GM21825 (cell line): ENCODE data around the gene ESPN.
"Not testable (repeated sequence)": the region's sequence is repeated elsewhere in the genome, so short reads cannot be mapped to it uniquely, and the experiment has no call there.

Experiments used
- ATAC-seq: cut with Tn5 transposase; IDR thresholded peaks from one replicate; pipeline ENCODE4 v1.9.1; 2021; ENCODE audit warnings: mild to moderate bottlenecking, moderate library complexity; ENCODE audit not compliant: unreplicated experiment

Gene ESPN

DNA sequence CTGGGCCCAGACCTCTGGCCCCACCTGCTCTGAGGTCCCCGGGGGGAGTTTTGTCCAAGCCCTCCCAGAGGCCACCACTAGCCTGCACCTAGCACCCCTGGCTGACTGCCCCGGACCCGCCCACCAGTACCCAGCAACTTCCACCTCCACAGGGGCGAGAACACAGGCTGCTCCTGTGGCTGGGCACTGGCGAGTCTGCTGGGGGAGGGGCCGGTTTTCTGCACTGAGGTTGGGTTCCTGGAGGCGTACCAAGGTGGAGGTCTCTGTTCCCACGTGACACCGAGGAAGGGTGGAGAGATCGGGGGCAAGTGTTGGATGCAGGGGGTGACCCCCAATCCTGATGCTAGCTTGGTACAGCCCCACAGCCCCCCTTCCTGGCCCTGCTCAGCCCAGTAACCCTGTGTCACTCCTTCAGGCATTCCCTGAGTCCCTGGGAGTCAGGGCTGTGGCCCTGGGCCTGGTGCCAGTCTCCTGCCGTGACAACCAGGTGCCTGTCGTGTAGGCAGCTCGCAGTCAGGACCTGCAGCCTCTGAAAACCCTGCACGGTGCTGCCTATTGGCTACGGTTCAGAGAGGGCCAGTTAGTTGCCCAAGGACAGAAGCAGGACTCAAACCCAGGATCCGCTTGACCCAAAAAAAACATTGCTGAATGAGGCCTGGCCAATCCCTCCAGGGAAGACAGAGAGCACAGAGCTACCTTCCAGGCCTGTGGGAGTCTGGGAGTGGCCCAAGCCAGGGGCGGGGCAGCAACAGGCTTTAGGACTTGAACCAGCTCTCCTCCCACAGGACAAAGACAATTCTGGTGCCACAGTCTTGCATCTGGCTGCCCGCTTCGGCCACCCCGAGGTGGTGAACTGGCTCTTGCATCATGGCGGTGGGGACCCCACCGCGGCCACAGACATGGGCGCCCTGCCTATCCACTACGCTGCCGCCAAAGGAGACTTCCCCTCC, 3.1 kb downstream of the ESPN start:
- ATAC-seq: no peak

DNA sequence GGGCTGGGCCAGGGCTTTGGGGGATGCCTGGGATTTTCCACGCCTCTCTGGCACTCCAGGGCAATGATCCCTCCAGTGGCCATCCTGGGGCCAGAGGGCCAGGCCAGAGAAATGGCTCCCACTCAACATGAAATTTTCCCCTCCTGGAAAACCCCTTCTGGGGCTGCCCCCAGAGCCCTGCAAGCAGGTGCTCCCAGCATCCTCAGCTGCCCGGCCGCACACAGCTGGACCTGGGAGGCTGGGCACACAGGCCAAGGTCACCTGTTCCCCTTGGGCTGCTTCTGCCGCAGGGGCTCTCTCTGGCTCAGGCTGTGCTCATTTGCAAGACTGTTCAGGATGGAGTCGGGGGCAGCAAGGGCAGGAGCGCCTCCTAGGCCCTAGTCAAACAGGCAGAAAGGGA, 3.9 kb downstream of the ESPN start:
- not testable (repeated sequence) for ATAC-seq

DNA sequence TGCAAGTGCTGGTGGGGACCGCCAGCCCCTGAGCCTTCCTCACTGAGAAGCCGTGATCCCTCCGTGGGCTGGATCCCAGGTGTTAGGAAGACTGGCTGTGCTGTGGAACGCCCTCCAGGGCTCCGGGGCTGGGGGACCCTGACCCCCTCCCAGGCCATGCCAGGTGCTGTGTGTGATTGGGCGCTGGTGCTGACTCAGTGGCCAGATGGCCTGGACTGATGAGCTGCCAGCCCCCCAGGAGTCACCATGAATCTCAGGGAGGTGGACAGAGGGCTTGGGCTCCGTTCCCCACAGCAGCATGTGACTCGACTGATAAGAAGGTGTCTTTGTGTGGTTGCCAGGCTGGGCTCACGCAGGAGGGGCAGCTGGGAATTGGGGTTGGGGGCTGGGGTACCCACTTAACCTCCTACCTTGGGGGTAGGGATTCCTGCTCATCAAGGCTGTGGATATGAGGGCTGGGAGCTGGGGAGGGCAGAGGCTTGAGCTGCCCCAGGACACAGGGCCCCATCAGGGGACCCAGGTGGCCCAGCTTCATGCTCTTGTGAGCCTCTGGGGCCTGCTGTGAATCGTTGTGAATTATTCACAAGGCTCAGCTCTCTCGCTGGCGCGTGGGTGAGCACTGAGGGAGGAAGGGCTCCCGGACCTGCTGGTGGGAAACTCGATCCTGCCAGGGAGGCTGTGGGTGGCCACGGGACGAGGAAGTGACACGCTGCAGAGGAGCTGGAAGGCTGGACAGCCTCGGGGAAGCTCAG, 5.3 kb downstream of the ESPN start:
- not testable (repeated sequence) for ATAC-seq

DNA sequence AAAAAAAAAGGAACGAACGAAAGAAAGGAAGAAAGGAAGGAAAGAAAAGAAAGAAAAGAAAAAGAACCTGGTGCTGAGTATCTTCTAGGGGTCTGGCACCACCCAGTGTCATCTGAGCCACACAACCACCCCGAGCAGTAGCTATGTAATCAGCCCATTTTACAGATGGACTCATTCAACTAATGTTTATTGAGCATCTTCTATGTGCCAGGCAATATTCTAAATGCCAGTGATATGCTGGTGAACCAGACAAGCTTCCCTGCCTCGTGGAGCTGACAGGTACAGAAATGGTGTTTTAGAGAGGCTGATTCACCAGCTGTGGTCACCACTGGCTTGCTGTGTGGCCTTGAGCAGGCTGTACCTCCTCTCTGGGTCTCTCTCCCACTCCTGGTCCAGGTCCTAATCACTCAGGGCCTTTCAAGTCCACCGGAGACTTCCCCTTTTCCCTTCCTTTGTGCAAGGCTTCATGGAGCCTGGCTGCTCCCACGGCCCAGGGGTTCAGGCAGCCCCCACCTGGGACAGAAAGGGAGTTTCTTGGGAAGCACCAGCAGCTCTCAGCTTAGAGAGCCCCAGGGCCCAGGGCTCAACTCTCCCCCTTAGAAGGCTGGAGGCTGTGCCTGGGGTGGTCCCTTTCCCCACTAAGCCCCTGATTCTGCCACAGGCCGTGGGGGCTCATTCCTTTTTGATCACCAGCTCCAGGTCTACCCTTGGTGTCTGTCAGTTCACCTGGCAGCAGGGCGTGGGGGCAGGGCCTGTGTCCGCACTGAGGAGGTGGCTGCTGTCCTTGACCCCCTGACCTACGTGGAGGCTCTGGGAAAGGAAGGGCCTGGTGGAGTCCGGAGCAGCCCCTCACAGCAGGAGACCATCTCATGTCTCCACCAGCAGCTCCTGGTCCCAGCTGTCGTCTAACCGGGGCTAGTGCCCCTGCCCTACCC, 7.3 kb downstream of the ESPN start:
- ATAC-seq: not testable (repeated sequence)

DNA sequence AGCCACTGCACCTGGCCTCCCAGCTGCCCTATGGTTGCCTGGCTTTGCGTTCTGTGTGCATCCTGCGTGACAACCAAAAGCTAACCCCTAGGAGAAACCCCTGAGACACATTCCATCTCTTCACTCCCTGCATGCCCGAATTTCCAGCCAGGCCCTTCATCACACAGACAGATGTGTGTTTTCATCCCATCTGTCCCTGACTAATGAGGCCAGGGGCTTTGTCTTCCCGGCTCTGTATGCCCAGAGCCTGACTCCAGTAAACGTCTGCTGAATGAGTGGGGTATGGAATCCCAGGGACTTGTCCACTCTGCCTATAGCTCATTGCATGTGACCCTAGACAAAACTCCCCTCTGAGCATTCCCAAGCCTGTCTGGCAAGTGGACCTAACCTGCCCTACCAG, 9.6 kb downstream of the ESPN start:
- ATAC-seq: no peak

DNA sequence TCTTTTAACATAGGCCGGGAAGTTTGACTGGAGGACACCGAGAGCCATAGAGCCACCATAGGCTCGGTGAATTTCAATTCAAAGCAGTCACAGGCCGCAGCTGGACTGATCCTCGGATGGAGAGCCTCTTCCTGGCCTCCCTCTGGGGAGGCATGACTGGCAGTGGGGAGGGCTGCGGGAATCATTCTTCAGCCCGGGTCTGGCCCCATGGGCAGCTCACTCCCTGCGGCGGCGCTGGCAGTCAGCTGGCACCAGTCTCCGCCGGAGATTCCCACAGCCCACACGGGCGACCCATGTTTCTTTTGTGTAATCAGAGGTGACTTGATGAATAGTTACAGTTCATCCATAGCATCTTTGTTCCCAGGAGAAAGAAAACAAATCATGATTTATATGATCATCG, 10.6 kb downstream of the ESPN start:
- ATAC-seq: no peak

DNA sequence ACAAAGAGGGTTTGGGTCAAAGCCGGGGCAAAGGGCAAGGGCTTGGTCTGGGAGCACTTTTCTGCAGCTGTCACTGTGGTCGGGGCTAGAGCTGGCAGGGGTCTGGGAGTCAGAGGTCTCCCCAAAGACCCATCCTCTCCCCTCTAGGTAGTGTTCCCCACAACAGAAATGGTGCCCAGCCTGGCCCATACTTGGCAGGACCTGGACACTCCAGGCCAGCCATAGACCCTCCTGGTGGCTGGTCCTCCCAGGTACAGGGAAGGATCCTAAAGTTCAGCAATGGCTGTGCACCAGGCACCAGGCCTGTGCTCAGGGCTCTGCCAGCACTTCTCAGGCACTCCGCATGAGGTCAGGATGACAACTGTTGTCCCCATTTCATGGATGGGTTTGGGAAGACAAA, 11.0 kb downstream of the ESPN start:
- ATAC-seq: no peak

DNA sequence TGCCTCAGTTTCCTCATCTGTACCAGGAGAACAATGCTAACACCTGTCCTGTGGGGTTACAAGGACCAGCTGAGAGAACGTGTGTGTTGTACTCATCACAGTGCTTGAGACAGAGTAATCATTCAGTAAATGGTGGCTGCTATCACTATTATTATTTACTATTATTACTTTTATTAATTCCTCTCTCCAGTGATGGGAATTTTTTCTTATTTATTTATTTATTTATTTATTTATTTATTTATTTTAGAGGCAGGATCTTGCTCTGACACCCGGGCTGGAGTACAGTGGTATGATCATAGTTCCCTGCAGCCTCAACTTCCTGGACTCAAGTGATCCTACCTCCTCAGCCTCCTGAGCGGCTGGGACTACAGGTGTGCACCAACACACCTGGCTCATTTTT, 11.7 kb downstream of the ESPN start:
- not testable (repeated sequence) for ATAC-seq

DNA sequence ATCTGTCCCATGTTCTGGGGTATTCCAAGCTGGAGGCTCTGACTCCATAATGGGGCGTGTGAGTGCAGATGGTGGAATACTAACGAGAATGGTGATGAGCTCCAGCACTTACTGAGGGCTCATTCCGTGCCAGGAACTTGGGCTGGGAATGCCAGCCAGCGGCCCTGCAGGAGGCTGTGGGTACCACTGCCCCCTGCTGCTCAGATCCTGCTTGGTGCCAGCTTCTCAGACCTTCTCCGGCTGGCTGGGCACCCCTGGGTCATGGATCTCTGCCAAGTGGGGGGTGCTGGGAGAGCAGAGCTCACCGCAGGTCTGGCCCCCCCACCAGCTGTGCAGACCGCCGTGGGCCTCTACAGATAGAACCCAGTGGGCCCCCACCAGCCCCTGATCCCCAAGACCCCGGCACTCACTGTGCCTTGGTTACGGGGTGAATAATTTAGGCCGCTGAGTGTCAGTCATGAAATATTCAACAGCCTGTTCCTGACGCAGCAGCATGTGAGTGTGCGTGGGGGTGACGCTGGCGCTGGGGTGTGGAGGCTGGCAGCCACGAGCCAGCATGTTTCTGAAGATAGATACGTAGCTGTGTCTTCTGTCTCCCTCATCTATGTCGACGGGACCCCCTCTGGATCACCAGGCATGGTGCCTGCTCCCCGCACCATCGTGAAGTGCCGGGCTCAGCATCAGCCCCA, 12.6 kb downstream of the ESPN start:
- not testable (repeated sequence) for ATAC-seq

DNA sequence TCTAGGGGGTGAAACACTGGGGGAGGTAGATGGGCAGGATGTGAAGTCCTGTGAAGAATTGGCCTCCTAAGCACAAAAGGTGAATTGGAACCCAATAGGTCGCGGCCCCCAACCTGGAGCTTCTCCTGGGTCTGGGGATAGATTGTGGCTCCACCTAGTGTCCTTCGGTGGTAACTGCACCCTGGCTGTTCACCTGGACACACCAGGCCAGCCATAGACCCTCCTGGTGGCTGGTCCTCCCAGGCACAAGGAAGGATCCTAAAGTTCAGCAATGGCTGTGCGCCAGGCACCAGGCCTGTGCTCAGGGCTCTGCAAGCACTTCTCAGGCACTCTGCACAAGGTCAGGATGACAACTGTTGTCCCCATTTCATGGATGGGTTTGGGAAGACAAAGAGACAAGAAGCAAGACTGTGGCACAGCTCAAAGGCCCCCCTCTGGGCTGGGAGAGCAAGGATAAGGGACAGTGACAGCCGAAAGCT, 13.5 kb downstream of the ESPN start:
- ATAC-seq: no peak

DNA sequence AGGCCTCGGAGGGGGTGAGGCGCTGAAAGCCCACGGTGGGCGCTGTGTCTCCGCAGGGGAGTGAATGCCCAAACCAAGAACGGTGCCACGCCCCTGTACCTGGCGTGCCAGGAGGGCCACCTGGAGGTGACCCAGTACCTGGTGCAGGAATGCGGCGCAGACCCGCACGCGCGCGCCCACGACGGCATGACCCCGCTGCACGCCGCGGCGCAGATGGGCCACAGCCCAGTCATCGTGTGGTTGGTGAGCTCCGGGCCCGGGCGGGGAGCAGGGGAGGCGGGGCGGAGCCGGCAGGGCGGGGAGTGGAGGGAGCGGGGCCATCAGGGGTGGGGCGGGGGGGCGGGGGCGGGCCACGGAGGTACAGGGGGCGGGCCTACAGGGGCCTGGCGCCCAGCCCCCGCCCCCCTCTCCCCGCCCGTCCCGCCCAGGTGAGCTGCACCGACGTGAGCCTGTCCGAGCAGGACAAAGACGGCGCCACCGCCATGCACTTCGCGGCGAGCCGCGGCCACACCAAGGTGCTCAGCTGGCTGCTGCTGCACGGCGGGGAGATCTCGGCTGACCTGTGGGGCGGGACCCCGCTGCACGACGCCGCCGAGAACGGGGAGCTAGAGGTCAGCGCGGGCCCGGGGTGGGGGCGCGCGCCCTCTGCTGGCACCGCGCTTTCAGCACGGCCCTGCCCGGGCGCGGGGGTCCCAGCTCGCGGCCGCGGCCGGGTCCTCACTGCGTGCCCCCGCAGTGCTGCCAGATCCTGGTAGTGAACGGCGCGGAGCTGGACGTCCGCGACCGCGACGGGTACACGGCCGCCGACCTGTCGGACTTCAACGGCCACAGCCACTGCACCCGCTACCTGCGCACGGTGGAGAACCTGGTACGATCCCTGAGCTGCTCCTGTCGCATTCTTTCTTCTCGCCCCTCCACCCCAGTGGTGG, 15.9 kb downstream of the ESPN start:
- ATAC-seq: no peak

DNA sequence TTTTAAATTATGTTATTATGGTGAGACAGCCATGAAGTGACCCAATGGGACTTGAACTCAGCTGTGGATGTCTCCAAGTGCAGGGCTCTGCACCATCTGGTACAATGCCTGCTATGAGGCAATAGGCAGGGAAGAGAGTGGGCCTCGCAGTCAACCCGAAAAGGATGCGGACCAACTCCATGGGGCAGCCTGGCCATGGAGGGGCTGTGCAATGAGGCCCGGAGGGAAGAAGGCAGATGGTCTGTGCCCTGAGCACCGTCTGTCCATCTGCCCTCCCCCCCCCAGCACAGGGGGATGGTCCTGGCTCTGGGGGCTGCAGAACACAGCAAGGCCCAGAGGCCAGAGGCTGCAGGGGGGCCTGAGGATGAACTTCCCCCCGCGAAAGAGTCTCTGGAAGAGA, 17.0 kb downstream of the ESPN start:
- no peak for ATAC-seq

DNA sequence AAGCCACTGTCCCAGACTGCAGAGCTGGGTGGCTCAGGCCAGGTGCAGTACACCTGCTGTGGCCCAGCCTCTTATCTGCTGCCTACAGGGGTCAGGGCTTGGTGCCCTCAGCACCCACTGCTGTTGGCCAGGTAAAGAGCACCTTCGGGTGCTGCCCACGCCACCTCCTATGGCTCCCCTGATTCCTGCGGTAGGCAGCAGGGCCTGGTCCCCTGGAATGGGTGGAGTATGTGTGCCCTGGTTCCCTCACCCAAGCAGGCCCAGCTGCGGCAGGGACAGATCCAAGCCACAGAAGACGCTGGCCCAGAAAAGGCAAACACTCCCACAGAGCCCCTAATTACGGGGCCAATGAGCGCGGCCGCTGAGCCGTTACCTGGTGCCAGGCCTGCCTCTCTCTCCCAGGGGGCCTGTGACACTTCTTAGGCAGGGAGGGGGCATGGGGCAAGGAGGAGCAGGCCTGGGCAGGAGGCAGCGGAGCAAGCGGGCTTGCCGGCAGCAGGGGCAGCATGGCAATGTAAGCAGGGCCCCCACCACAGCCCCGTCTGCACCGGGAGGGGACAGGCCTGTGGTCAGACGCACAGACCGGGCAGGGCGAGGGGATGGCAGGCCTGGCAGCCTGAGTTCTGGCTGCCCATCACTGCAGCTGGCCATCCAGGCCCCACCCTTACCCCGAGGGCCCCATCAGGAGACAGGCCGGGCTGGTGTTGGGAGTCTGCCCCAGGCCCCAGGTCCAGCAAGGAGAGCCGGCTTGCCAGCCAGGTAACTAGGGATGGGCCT, 19.0 kb downstream of the ESPN start:
- ATAC-seq: no peak

DNA sequence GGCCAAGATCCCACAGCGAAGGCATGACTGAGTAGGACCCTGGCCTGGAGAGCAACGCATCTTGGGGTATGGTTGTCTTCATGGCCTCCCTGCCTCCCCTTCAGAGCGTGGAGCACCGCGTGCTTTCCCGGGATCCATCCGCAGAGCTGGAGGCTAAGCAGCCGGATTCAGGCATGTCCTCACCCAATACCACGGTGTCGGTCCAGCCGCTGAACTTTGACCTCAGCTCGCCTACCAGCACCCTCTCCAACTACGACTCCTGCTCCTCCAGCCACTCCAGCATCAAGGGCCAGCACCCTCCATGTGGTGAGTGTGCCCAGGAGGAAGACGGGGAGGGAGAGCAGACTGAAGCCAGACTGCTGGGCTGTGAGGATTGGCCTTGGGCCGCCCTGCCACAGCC, 19.8 kb downstream of the ESPN start:
- no peak for ATAC-seq

DNA sequence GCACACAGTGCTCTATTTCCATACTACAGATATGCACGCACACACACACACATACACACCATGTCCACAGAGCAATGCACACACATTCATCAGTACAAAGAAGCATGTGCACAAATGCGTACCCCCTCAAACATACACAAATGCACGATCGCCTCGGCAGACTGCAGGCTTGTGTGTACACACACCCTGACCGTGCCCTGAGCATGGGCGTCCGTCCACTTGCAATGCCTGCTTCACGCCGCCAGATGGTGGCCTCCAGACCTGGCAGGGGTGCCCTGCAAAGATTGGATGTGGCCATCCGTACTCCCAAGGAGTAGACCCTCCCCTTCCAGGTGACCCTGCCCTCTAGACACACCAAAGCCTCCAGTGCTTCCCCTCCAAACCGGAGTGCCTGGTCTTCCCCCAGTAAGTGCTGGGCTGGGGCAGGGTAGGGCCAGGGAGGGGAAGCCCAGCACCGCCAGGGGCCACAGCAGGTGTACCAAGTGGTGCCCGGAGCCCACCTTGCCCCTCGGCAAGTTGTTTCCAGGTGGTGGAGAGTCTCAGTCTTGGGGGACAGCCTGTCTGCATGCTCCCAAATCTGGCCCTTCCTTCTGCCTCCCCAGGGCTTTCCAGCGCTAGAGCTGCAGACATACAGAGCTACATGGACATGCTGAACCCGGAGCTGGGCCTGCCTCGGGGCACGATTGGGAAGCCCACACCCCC, 20.6 kb downstream of the ESPN start:
- ATAC-seq: no peak

DNA sequence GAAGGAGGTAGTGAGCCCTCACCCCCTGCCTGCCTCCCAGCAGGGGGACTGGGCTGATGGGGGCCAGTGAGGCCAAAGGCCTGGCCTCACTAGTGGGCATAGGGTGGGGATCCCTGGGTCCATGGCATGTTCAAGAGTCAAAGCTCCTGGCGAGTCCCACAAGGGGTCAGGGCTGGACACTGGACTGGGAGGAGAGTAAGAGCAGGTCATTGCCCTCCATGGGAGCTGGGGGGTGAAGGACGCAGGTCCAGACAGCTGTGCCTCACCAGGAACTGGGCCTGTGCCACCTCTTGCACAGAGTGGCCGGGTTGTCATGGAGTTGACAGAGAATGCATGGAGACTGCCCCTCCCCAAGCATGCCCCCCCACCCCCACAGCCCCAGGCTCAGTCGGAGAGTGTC, 21.4 kb downstream of the ESPN start:
- not testable (repeated sequence) for ATAC-seq

DNA sequence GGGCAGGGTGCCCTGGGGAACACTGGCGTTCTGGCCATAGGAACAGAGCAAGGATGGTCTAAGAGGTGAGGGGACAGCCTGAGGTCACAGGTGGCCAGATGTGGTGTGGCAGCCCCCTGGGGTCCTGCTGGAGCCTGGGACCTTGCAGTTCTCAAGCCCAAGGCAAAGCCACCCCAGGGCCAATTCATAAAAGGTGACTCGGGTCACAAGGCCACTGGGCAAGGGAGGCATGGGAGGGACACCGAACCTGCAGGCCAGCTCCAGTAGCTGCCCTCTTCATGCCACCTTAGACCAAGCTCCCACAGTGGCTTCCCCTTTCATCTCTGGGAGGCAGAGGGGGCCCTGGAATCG, 22.1 kb downstream of the ESPN start:
- no peak for ATAC-seq
